ENCODE data around the gene FBXO21. TPM values are rescaled to one million over a fixed set of nuclear protein-coding genes. Genes with fewer than 3 reads are reported as not detected.

Gene FBXO21
- total RNA-seq, 4 donors from 2014 or later = 80.2 to 95.8 (median 81.9) TPM

DNA sequence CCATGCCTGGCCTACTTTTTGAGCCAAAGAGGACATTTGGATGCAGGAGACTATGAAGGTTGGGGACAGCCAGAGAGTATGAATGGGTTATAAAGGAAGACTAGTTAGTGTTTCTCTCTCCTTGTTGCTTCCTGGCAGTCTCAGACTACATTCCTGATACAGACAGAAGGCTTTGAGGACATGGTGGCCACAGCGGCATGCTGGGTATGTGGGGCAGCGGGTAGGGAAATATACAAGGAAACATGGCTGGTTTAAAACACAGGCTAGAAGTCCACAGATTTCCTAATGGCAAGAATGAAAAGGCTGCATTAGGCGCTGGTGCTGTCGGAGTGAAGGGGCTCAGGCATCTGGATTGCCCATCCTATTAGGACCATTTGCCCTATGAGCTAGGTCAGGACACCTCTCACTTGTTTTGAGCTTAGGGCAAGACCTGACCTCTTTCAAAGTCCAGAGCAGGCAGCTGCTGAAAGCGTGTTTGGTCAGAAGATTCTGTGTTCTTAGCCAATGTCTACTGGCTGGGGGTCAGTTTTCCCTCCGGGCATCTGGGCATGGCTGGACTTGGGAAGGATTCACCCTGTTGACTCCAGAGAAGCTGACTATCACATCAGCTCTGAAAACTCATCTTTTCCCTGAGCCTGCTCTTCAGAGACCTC lies 20.1 kb upstream of the FBXO21 start:
- WGBS, 2 donors (ENCODE audit: low coverage in 1 of 2) = 79 to 100% methylated on average over 1 to 6 of the region's 6 CpGs
- TF ChIP-seq POLR2AphosphoS5 (IDR thresholded peaks at IDR 0.05) (no peak), POLR2A (IDR thresholded peaks at IDR 0.05) (no peak), EP300 (IDR thresholded peaks at IDR 0.05) (no peak), CTCF (IDR thresholded peaks at IDR 0.05) (no peak)
- Histone ChIP-seq H3K9me3 (no peaks in the 10 kb centered on the region), H3K4me1 (peaks cover 0 to 7% (median 0%) of the 10 kb centered on the region in 3 donors), H3K36me3 (no peaks in the 10 kb centered on the region), H3K27ac (no peak overlapping the region), H3K4me3 (no peak overlapping the region), H3K27me3 (peaks cover 56% of the 10 kb centered on the region)
- no peak for ATAC-seq

GRCh38 chr12:117209626-117210025 lies 19.4 kb upstream of the FBXO21 start:
- peaks cover 56% of the 10 kb centered on the region for H3K27me3 ChIP-seq
- H3K36me3 ChIP-seq = no peaks in the 10 kb centered on the region
- H3K4me1 ChIP-seq = peaks cover 0 to 7% (median 0%) of the 10 kb centered on the region in 3 donors
- ATAC-seq = no peak
- WGBS, 2 donors (ENCODE audit: low coverage in 1 of 2) = 68% methylated on average over 3 of the region's 3 CpGs; no CpG with 5 or more reads in 1 of the 2 donors
- no peak overlapping the region for H3K4me3 ChIP-seq
- H3K9me3 ChIP-seq = no peaks in the 10 kb centered on the region
- no peak overlapping the region for H3K27ac ChIP-seq
- TF ChIP-seq POLR2A (IDR thresholded peaks at IDR 0.05) (no peak), CTCF (IDR thresholded peaks at IDR 0.05) (no peak), EP300 (IDR thresholded peaks at IDR 0.05) (no peak), POLR2AphosphoS5 (IDR thresholded peaks at IDR 0.05) (no peak)

DNA sequence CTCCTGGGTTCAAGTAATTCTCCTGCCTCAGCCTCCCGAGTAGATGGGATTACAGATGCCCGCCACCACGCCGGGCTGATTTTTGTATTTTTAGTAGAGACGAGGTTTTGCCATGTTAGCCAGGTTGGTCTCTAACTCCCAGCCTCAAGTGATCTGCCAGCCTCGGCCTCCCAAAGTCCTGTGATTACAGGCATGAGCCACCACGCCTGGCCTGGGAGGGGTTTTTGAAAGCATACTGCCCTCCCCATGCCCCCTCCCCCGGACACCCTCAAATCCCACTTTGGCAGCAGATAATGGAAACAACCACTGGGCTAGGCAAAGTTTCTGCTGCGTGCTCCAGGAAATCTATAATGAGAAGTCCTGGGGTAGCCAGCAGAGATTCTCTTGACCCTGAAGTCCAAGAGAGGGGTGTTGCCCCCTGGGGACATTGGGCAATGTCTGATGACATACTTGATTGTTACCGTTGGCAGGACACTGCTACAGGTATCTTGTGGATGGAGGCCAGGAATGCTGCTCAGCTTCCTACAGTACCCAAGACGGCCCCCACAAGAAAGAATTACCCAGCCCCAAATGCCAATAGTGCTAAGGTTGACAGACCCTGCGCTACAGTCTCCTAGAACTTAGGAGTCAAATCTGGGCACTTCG lies 18.7 kb upstream of the FBXO21 start:
- 88 to 89% methylated on average over 3 to 5 of the region's 13 CpGs for WGBS, 2 donors (ENCODE audit: low coverage in 1 of 2)
- ATAC-seq = no peak
- Histone ChIP-seq H3K27ac (no peak overlapping the region), H3K4me3 (no peak overlapping the region), H3K36me3 (no peaks in the 10 kb centered on the region), H3K27me3 (peaks cover 56% of the 10 kb centered on the region), H3K4me1 (peaks cover 0 to 7% (median 0%) of the 10 kb centered on the region in 3 donors), H3K9me3 (no peaks in the 10 kb centered on the region)
- TF ChIP-seq POLR2A (IDR thresholded peaks at IDR 0.05) = no peak
- no peak for TF ChIP-seq CTCF (IDR thresholded peaks at IDR 0.05)

- H3K4me3 ChIP-seq = no peak overlapping the region
- H3K27me3 ChIP-seq = peaks cover 56% of the 10 kb centered on the region
- peaks cover 0 to 5% (median 0%) of the 10 kb centered on the region in 3 donors for H3K4me1 ChIP-seq
- no peak overlapping the region for H3K27ac ChIP-seq
- H3K36me3 ChIP-seq = no peaks in the 10 kb centered on the region
- TF ChIP-seq EP300 (IDR thresholded peaks at IDR 0.05) = no peak
- TF ChIP-seq POLR2AphosphoS5 (IDR thresholded peaks at IDR 0.05) = no peak
- no peak for TF ChIP-seq POLR2A (IDR thresholded peaks at IDR 0.05)
- no peak for TF ChIP-seq CTCF (IDR thresholded peaks at IDR 0.05)
- no peaks in the 10 kb centered on the region for H3K9me3 ChIP-seq
- WGBS, 2 donors (ENCODE audit: low coverage in 1 of 2) = 52 to 74% methylated on average over 10 to 11 of the region's 16 CpGs
- ATAC-seq = no peak
Observed at GRCh38 chr12:117208206-117208605, 17.9 kb upstream of the FBXO21 start.

DNA sequence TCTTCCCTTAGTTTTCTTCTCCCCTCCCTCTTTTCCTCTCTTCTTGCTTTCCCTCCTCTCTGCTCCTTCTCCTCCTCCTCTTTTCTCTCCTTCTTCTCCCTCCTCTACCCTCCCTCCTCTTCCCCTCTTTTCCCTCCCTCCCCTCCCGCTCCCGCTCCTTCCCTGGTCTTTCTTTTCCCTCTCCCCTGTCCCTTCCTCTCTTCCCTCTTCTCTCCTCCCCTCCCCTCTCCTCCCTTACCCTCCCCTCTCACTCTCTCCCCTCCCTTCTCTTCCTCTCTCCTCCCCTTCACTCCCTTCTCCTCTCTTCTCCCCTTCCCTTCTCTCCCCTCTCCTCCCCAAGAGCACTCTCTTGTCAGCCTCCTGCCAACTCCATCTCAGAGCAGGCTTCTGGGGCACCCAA lies 17.4 kb upstream of the FBXO21 start:
- no peak for ATAC-seq
- Histone ChIP-seq H3K27me3 (peaks cover 58% of the 10 kb centered on the region), H3K36me3 (no peaks in the 10 kb centered on the region), H3K4me1 (no peaks in the 10 kb centered on the region), H3K4me3 (no peak overlapping the region), H3K27ac (no peak overlapping the region), H3K9me3 (no peaks in the 10 kb centered on the region)
- TF ChIP-seq POLR2AphosphoS5 (IDR thresholded peaks at IDR 0.05) = no peak
- TF ChIP-seq EP300 (IDR thresholded peaks at IDR 0.05) = no peak
- 23 to 58% methylated on average over 2 of the region's 2 CpGs for WGBS, 2 donors (ENCODE audit: low coverage in 1 of 2)
